Duodenal mucosa (tissue), 2 donors: ENCODE results near the gene SET.
"Not testable (repeated sequence)": the region's sequence is repeated elsewhere in the genome, so short reads cannot be mapped to it uniquely, and the experiment has no call there.

Experiments used
- H3K27ac ChIP-seq: one replicate; pipeline ENCODE4 v1.7.0; 2013; ENCODE audit warnings: low read depth, low read length
- H3K27me3 ChIP-seq, 2 donors: one replicate each; pipeline ENCODE4 v1.7.0; 2013; ENCODE audit warnings: low read length in 2 of 2, control low read depth in 1 of 2; ENCODE audit not compliant: insufficient read depth in 2 of 2, control insufficient read depth in 1 of 2
- H3K36me3 ChIP-seq, 2 donors: one replicate each; pipeline ENCODE4 v1.7.0; 2013; ENCODE audit warnings: low read length in 2 of 2, control low read depth in 1 of 2; ENCODE audit not compliant: insufficient read depth in 2 of 2, control insufficient read depth in 1 of 2
- H3K4me1 ChIP-seq, 2 donors: one replicate each; pipeline ENCODE4 v1.7.0; 2013; ENCODE audit warnings: low read length in 2 of 2, control low read depth in 1 of 2; ENCODE audit not compliant: insufficient read depth in 2 of 2, control insufficient read depth in 1 of 2
- H3K4me3 ChIP-seq, 2 donors: one replicate each; pipeline ENCODE4 v1.7.0; 2013; ENCODE audit warnings: low read length in 2 of 2, low read depth in 1 of 2
- H3K9ac ChIP-seq, 2 donors: one replicate each; pipeline ENCODE4 v1.7.0; 2013; ENCODE audit warnings: low read length in 2 of 2, low read depth in 1 of 2
- H3K9me3 ChIP-seq, 2 donors: one replicate each; pipeline ENCODE4 v1.7.0; 2013; ENCODE audit warnings: low read length in 2 of 2, control low read depth in 1 of 2; ENCODE audit not compliant: control insufficient read depth in 1 of 2

SET gene

DNA sequence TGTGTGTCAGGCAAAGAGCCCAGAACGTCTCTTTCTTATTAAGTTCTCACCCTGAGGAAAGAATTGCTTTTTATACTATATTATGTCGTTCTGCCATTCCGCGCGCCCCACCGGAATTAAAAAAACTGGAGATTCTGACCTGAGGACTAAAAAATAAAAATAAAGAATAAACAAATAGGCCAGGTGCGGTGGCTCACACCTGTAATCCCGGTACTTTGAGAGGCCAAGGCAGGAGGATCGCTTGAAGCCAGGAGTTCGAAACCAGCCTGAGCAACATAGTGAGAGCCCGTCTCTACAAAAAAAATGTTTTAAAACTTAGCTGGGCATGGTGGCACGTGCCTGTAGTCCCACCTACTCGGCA lies 31.7 kb upstream of the SET start:
- peak overlapping the region; percentile 99 for H3K27ac ChIP-seq
- H3K9me3 ChIP-seq, result no peaks in the 10 kb centered on the region
- H3K4me3 ChIP-seq, result peak overlapping the region; percentile 84 to 85
- H3K27me3 ChIP-seq, result no peaks in the 10 kb centered on the region
- peak overlapping the region; percentile 95 to 96 for H3K9ac ChIP-seq
- no peaks in the 10 kb centered on the region for H3K36me3 ChIP-seq
- no peaks in the 10 kb centered on the region for H3K4me1 ChIP-seq

DNA sequence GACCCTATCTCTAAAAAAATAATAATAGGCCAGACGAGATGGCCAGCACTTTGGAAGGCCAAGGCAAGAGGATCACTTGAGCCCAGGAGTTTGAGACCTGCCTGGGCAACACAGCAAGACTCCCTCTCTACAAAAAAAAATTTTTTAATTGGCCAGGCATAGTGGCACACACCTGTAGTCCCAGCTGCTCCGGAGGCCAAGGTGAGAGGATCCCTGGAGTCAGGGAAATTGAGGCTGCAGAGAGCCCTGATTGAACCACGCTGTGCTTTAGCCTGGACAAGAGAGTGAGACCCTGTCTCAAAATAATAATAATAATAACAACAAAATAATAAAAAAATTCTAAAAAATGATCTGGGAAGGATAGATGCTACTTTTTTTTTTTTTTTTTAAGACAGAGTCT lies 31.2 kb upstream of the SET start:
- H3K9me3 ChIP-seq, result no peaks in the 10 kb centered on the region
- no peak overlapping the region for H3K27ac ChIP-seq
- H3K4me1 ChIP-seq, result no peaks in the 10 kb centered on the region
- H3K36me3 ChIP-seq, result no peaks in the 10 kb centered on the region
- H3K9ac ChIP-seq, result no peak overlapping the region
- H3K27me3 ChIP-seq, result no peaks in the 10 kb centered on the region
- no peak overlapping the region for H3K4me3 ChIP-seq

- H3K27ac ChIP-seq, H3K4me3 ChIP-seq, H3K9me3 ChIP-seq, H3K4me1 ChIP-seq, H3K36me3 ChIP-seq, H3K27me3 ChIP-seq, H3K9ac ChIP-seq: not testable (repeated sequence)
Observed at GRCh38 chr9:128666481-128666941, 22.5 kb upstream of the SET start.

DNA sequence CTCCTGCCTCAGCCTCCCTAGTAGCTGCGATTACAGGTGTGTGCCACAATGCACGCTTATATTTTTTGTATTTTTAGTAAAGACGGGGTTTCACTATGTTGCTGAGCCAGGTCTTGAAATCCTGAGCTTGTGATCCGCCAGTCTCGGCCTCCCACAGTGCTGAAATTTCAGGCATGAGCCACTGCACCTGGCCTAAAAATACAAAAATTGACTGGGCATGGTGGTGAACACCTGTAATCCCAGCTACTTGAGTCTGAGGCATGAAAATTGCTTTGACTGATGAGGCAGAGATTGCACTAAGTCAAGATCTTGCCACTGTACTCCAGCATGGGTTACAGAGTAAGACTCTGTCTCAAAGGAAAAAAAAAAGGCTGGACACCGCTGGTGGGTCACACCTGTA lies 19.2 kb upstream of the SET start:
- Histone ChIP-seq H3K9ac (no peak overlapping the region), H3K27ac (no peak overlapping the region), H3K4me1 (no peaks in the 10 kb centered on the region), H3K4me3 (no peak overlapping the region), H3K27me3 (no peaks in the 10 kb centered on the region), H3K9me3 (no peaks in the 10 kb centered on the region), H3K36me3 (no peaks in the 10 kb centered on the region)

GRCh38 chr9:128675382-128675781 lies 13.6 kb upstream of the SET start:
- Histone ChIP-seq H3K27ac (no peak overlapping the region), H3K27me3 (no peaks in the 10 kb centered on the region)

DNA sequence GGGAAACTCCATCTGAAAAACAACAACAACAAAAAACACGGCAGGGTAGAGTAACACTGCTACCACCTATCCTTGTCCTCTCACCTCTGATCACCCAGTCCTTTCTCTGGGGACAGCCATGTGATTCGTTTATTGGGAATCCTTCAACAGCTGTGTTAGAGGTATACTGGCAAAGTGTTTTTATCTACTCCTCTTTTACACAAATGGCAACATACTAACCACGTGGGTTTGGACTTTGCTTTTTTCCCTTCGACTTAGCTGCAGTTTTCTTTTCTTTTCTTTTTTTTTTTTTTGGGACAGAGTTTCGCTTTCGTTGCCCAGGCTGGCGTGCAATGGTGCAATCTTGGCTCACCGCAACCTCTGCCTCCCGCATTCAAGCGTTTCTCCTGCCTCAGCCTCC lies 11.2 kb upstream of the SET start:
- no peak overlapping the region for H3K9ac ChIP-seq
- H3K4me3 ChIP-seq, result peak overlapping the region in 1 of 2 donors; percentile 59
- peaks cover 0 to 3% of the 10 kb centered on the region in 2 donors for H3K4me1 ChIP-seq
- no peaks in the 10 kb centered on the region for H3K27me3 ChIP-seq
- no peaks in the 10 kb centered on the region for H3K36me3 ChIP-seq
- no peaks in the 10 kb centered on the region for H3K9me3 ChIP-seq
- H3K27ac ChIP-seq, result no peak overlapping the region

More at GRCh38 chr9:128675382-128675781, 13.6 kb upstream of the SET start:
- Histone ChIP-seq H3K4me1 (peaks cover 0 to 3% of the 10 kb centered on the region in 2 donors), H3K9ac (no peak overlapping the region), H3K36me3 (no peaks in the 10 kb centered on the region), H3K4me3 (no peak overlapping the region), H3K9me3 (no peaks in the 10 kb centered on the region)

DNA sequence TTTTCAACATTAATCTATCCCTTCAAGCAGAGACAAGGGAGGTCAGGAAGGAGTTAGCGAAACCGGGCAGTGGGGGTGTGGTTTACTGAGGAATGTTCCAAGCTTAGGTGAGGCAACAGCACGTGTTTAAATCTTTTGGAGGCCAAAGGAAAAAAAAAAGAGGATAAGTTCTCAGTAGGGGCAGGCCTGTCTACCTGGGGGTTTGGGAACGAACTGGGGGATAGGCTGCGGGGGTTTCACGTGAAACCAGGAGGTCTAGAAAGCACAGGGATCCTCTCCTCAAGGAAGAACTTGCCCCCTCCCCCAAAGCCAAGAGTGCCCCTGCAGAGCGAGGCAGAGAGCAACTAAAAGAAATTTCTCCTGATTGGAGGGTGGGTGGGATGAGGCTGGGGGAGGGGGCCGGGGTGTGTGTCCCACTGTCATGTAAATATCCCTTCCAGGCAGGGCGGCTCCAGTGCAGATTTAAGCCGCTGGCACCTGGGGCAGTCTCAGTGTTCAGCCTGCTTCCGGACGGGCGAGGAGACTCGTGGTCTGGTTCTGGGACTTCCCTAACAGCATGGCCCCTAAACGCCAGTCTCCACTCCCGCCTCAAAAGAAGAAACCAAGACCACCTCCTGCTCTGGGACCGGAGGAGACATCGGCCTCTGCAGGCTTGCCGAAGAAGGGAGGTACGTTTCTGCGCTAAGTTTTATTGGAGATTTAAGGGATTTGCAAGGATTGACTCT lies 5.5 kb upstream of the SET start:
- peak overlapping the region; percentile 82 for H3K27ac ChIP-seq

GRCh38 chr9:128684065-128684324 lies 5.0 kb upstream of the SET start:
- Histone ChIP-seq H3K9me3 (no peaks in the 10 kb centered on the region), H3K9ac (peak overlapping the region; percentile 89 to 97), H3K4me1 (peaks cover 28 to 40% of the 10 kb centered on the region in 2 donors), H3K4me3 (peak overlapping the region; percentile 91 to 93), H3K36me3 (no peaks in the 10 kb centered on the region), H3K27ac (peak overlapping the region; percentile 82), H3K27me3 (no peaks in the 10 kb centered on the region)

More for the DNA sequence above, 5.5 kb upstream of the SET start:
- H3K36me3 ChIP-seq, result no peaks in the 10 kb centered on the region
- no peaks in the 10 kb centered on the region for H3K27me3 ChIP-seq
- peak overlapping the region; percentile 89 to 97 for H3K9ac ChIP-seq
- H3K9me3 ChIP-seq, result no peaks in the 10 kb centered on the region
- peaks cover 27 to 39% of the 10 kb centered on the region in 2 donors for H3K4me1 ChIP-seq
- peak overlapping the region; percentile 91 to 93 for H3K4me3 ChIP-seq

- Histone ChIP-seq H3K36me3 (no peaks in the 10 kb centered on the region), H3K4me3 (peak overlapping the region; percentile 91 to 93), H3K27ac (peak overlapping the region; percentile 95), H3K9ac (peak overlapping the region; percentile 89 to 97), H3K4me1 (peaks cover 28 to 40% of the 10 kb centered on the region in 2 donors), H3K27me3 (no peaks in the 10 kb centered on the region), H3K9me3 (no peaks in the 10 kb centered on the region)
Observed at GRCh38 chr9:128684325-128685199, 4.5 kb upstream of the SET start.
